GM18907 (cell line): ENCODE results near the gene MAPKBP1.
A peak's percentile ranks its signal among the peaks of the same experiment; 100 is the strongest.

Experiments used
- ATAC-seq: cut with Tn5 transposase; IDR thresholded peaks from one replicate; pipeline ENCODE4 v1.9.1; 2021; ENCODE audit warnings: mild to moderate bottlenecking, moderate library complexity; ENCODE audit not compliant: unreplicated experiment

The MAPKBP1 gene

GRCh38 chr15:41780727-41781126 is 6.4 kb downstream of the MAPKBP1 start:
- ATAC-seq: no peak

GRCh38 chr15:41782371-41783282 is 8.3 kb downstream of the MAPKBP1 start:
- peak; percentile 73 for ATAC-seq

GRCh38 chr15:41783296-41783695 is 9.0 kb downstream of the MAPKBP1 start:
- ATAC-seq: peak; percentile 23

GRCh38 chr15:41788262-41788661 is 14.0 kb downstream of the MAPKBP1 start:
- no peak for ATAC-seq

- ATAC-seq: no peak
These were observed 15.0 kb downstream of the MAPKBP1 start for GRCh38 chr15:41789236-41789635.

- ATAC-seq: no peak
These were observed 15.4 kb downstream of the MAPKBP1 start for GRCh38 chr15:41789662-41790061.

GRCh38 chr15:41790169-41790568 is 15.9 kb downstream of the MAPKBP1 start:
- no peak for ATAC-seq

GRCh38 chr15:41790756-41791546 is 16.7 kb downstream of the MAPKBP1 start:
- no peak for ATAC-seq

GRCh38 chr15:41791547-41791937 is 17.3 kb downstream of the MAPKBP1 start:
- ATAC-seq: no peak

- ATAC-seq: no peak
These were observed 17.8 kb downstream of the MAPKBP1 start for GRCh38 chr15:41792000-41792637.

- no peak for ATAC-seq
These were observed 19.8 kb downstream of the MAPKBP1 start for GRCh38 chr15:41794081-41794480.

- ATAC-seq: no peak
These were observed 21.9 kb downstream of the MAPKBP1 start for GRCh38 chr15:41795996-41796856.

GRCh38 chr15:41797201-41797944 is 23.1 kb downstream of the MAPKBP1 start:
- no peak for ATAC-seq

- peak; percentile 39 for ATAC-seq
These were observed 24.6 kb downstream of the MAPKBP1 start for GRCh38 chr15:41798607-41799487.

- peak; percentile 43 for ATAC-seq
These were observed 25.2 kb downstream of the MAPKBP1 start for GRCh38 chr15:41799488-41799805.

- no peak for ATAC-seq
These were observed 26.9 kb downstream of the MAPKBP1 start for GRCh38 chr15:41801185-41801584.

GRCh38 chr15:41801850-41802455 is 27.7 kb downstream of the MAPKBP1 start:
- no peak for ATAC-seq

GRCh38 chr15:41804361-41804760 is 30.1 kb downstream of the MAPKBP1 start:
- no peak for ATAC-seq
